Neural cell (in vitro differentiated cells): Measurements from ENCODE around the gene PIGQ. TPM values are rescaled to one million over a fixed set of nuclear protein-coding genes. Genes with fewer than 3 reads are reported as not detected.

Experiments
- H2AFZ ChIP-seq: fragments of 200-600, 300-800 bp; sonication (generic), shearing (Covaris generic); 2 replicates; pipeline ENCODE4 v1.6.0; 2014; ENCODE audit warnings: low read depth, mild to moderate bottlenecking, antibody characterized with exemption, low read length, moderate library complexity
- H3F3A ChIP-seq: fragments of 200-600 bp; shearing (Covaris generic); 2 replicates; pipeline ENCODE4 v1.6.1; 2016; ENCODE audit warnings: mild to moderate bottlenecking, moderate library complexity, mixed read lengths, antibody characterized with exemption, low read length; ENCODE audit not compliant: insufficient read depth, poor library complexity, severe bottlenecking
- H3K27ac ChIP-seq: fragments of 200-600, 300-800 bp; sonication (generic), shearing (Covaris generic); 2 replicates; pipeline ENCODE4 v1.5.1; 2014; ENCODE audit warnings: mild to moderate bottlenecking, low read length, moderate library complexity
- H3K27me3 ChIP-seq: fragments of 300-800, 200-600 bp; sonication (generic), shearing (Covaris generic); 2 replicates; pipeline ENCODE4 v1.6.0; 2014; ENCODE audit warnings: mild to moderate bottlenecking, low read depth, low read length, moderate library complexity; ENCODE audit not compliant: insufficient read depth
- H3K36me3 ChIP-seq: fragments of 300-800, 200-600 bp; sonication (generic), shearing (Covaris generic); 2 replicates; pipeline ENCODE4 v1.5.1; 2014; ENCODE audit warnings: mild to moderate bottlenecking, antibody characterized with exemption, low read length, moderate library complexity; ENCODE audit not compliant: insufficient read depth
- H3K4me2 ChIP-seq: fragments of 300-800, 200-600 bp; sonication (generic), shearing (Covaris generic); 2 replicates; pipeline ENCODE4 v1.6.0; 2014; ENCODE audit warnings: mild to moderate bottlenecking, low read length
- H3K4me3 ChIP-seq: fragments of 300-800, 200-600 bp; sonication (generic), shearing (Covaris generic); 2 replicates; pipeline ENCODE4 v1.5.1; 2014; ENCODE audit warnings: mild to moderate bottlenecking, low read length, moderate library complexity
- H3K79me2 ChIP-seq: fragments of 200-600 bp; shearing (Covaris generic); replicated peaks from 2 replicates; pipeline ENCODE4 v1.6.0; 2014; ENCODE audit warnings: mild to moderate bottlenecking, low read length, moderate library complexity; ENCODE audit not compliant: insufficient read depth
- H3K9ac ChIP-seq: fragments of 300-800, 200-600 bp; sonication (generic), shearing (Covaris generic); 2 replicates; pipeline ENCODE4 v1.6.1; 2016; ENCODE audit warnings: mild to moderate bottlenecking, low read length, mixed read lengths
- H3K9me2 ChIP-seq: fragments of 200-600 bp; shearing (Covaris generic); 2 replicates; pipeline ENCODE4 v1.6.1; 2016; ENCODE audit warnings: mild to moderate bottlenecking, low read length, mixed read lengths; ENCODE audit not compliant: insufficient read depth
- H3K9me3 ChIP-seq: fragments of 200-600, 300-800 bp; sonication (generic), shearing (Covaris generic); 2 replicates; pipeline ENCODE4 v1.6.1; 2016; ENCODE audit warnings: mild to moderate bottlenecking, mixed run types, low read length, moderate library complexity, mixed read lengths
- H4K20me1 ChIP-seq: fragments of 200-600 bp; shearing (Covaris generic); 2 replicates; pipeline ENCODE4 v1.6.1; 2016; ENCODE audit warnings: mild to moderate bottlenecking, mixed run types; ENCODE audit not compliant: insufficient read depth
- EP300 ChIP-seq: fragments of 450-650 bp; conservative IDR thresholded peaks from 2 replicates; pipeline ENCODE4 v1.6.1; 2014; ENCODE audit warnings: antibody characterized with exemption, mild to moderate bottlenecking, moderate library complexity; ENCODE audit not compliant: poor library complexity, severe bottlenecking
- EZH2 ChIP-seq: fragments of 200-600, 300-800 bp; shearing (Covaris generic), sonication (generic); IDR thresholded peaks from 2 replicates; pipeline ENCODE4 v1.6.1; 2014; ENCODE audit warnings: antibody characterized with exemption, low read length, borderline replicate concordance, mild to moderate bottlenecking; ENCODE audit not compliant: insufficient read depth, poor library complexity, severe bottlenecking
- MXI1 ChIP-seq: fragments of 450-650 bp; conservative IDR thresholded peaks from 2 replicates; pipeline ENCODE4 v1.6.1; 2014; ENCODE audit warnings: antibody characterized with exemption, mild to moderate bottlenecking; ENCODE audit not compliant: poor library complexity, severe bottlenecking
- POLR2AphosphoS5 ChIP-seq: IDR thresholded peaks from 2 replicates; pipeline ENCODE4 v1.6.1; 2012
- RAD21 ChIP-seq: fragments of 450-650 bp; conservative IDR thresholded peaks from 2 replicates; pipeline ENCODE4 v1.6.1; 2014; ENCODE audit warnings: antibody characterized with exemption, mild to moderate bottlenecking, moderate library complexity
- SMC3 ChIP-seq: fragments of 450-650 bp; conservative IDR thresholded peaks from 2 replicates; pipeline ENCODE4 v1.6.1; 2014; ENCODE audit warnings: antibody characterized with exemption, mild to moderate bottlenecking, moderate library complexity; ENCODE audit not compliant: poor library complexity
- TAF1 ChIP-seq: IDR thresholded peaks from 2 replicates; pipeline ENCODE4 v1.6.1; 2012; ENCODE audit warnings: low read depth
- polyA plus RNA-seq: library from polyadenylated mRNA; depleted of rRNA; stranded (reverse); fragments of >200 nt; gene quantifications from 2 replicates; pipeline ENCODE4 v1.2.3, GENCODE V29; 2014
- TF ChIP-seq, protein P1 (sequence below): fragments of 450-650 bp; IDR thresholded peaks from 2 replicates; pipeline ENCODE4 v1.5.1; 2014; ENCODE audit warnings: antibody characterized with exemption, mild to moderate bottlenecking, moderate library complexity; ENCODE audit not compliant: poor library complexity, severe bottlenecking
- TF ChIP-seq, protein P2 (sequence below): IDR thresholded peaks from 2 replicates; pipeline ENCODE4 v1.6.1; 2012; ENCODE audit warnings: borderline replicate concordance

Gene PIGQ
- polyA plus RNA-seq, 1 donor from 2014 or later = 69.2 TPM

DNA sequence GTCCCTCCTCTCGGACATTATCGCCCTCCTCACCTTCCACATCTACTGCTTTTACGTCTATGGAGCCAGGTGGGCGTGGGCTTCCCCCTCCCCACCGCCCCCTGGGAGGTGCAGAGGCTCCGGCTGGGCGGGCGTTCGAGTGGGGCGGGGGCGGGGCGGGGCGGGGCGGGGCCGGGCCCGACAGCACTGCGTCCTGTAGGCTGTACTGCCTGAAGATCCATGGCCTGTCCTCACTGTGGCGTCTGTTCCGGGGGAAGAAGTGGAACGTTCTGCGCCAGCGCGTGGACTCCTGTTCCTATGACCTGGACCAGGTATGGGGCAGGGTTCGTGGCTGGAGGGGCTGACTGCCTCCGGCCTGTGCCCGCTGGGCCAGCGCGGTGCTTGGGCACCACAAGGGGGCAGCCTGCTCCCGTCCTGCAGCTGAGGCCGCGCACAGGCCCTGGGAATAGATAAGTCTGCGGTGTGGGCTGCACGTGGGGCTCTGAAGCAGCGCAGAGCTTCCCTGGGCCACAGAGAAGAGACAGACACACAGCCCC is 9.2 kb downstream of the PIGQ start:
- Histone ChIP-seq H3K79me2 (no peaks in the 10 kb centered on the region), H2AFZ (no peak overlapping the region), H3K36me3 (no peaks in the 10 kb centered on the region), H3F3A (no peaks in the 10 kb centered on the region), H3K9me2 (no peaks in the 10 kb centered on the region), H3K27me3 (no peaks in the 10 kb centered on the region), H4K20me1 (no peaks in the 10 kb centered on the region), H3K4me2 (no peak overlapping the region), H3K9me3 (no peaks in the 10 kb centered on the region), H3K27ac (no peak overlapping the region), H3K4me3 (no peak overlapping the region), H3K9ac (no peak overlapping the region)
- TF ChIP-seq TAF1 = no peak
- TF ChIP-seq EP300 = no peak
- peak; percentile 14 for TF ChIP-seq RAD21
- TF ChIP-seq, protein P1, sequence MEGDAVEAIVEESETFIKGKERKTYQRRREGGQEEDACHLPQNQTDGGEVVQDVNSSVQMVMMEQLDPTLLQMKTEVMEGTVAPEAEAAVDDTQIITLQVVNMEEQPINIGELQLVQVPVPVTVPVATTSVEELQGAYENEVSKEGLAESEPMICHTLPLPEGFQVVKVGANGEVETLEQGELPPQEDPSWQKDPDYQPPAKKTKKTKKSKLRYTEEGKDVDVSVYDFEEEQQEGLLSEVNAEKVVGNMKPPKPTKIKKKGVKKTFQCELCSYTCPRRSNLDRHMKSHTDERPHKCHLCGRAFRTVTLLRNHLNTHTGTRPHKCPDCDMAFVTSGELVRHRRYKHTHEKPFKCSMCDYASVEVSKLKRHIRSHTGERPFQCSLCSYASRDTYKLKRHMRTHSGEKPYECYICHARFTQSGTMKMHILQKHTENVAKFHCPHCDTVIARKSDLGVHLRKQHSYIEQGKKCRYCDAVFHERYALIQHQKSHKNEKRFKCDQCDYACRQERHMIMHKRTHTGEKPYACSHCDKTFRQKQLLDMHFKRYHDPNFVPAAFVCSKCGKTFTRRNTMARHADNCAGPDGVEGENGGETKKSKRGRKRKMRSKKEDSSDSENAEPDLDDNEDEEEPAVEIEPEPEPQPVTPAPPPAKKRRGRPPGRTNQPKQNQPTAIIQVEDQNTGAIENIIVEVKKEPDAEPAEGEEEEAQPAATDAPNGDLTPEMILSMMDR = peak; percentile 40
- no peak for TF ChIP-seq MXI1
- no peak for TF ChIP-seq POLR2AphosphoS5
- TF ChIP-seq, protein P2, sequence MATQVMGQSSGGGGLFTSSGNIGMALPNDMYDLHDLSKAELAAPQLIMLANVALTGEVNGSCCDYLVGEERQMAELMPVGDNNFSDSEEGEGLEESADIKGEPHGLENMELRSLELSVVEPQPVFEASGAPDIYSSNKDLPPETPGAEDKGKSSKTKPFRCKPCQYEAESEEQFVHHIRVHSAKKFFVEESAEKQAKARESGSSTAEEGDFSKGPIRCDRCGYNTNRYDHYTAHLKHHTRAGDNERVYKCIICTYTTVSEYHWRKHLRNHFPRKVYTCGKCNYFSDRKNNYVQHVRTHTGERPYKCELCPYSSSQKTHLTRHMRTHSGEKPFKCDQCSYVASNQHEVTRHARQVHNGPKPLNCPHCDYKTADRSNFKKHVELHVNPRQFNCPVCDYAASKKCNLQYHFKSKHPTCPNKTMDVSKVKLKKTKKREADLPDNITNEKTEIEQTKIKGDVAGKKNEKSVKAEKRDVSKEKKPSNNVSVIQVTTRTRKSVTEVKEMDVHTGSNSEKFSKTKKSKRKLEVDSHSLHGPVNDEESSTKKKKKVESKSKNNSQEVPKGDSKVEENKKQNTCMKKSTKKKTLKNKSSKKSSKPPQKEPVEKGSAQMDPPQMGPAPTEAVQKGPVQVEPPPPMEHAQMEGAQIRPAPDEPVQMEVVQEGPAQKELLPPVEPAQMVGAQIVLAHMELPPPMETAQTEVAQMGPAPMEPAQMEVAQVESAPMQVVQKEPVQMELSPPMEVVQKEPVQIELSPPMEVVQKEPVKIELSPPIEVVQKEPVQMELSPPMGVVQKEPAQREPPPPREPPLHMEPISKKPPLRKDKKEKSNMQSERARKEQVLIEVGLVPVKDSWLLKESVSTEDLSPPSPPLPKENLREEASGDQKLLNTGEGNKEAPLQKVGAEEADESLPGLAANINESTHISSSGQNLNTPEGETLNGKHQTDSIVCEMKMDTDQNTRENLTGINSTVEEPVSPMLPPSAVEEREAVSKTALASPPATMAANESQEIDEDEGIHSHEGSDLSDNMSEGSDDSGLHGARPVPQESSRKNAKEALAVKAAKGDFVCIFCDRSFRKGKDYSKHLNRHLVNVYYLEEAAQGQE = no peak
- TF ChIP-seq SMC3 = no peak

DNA sequence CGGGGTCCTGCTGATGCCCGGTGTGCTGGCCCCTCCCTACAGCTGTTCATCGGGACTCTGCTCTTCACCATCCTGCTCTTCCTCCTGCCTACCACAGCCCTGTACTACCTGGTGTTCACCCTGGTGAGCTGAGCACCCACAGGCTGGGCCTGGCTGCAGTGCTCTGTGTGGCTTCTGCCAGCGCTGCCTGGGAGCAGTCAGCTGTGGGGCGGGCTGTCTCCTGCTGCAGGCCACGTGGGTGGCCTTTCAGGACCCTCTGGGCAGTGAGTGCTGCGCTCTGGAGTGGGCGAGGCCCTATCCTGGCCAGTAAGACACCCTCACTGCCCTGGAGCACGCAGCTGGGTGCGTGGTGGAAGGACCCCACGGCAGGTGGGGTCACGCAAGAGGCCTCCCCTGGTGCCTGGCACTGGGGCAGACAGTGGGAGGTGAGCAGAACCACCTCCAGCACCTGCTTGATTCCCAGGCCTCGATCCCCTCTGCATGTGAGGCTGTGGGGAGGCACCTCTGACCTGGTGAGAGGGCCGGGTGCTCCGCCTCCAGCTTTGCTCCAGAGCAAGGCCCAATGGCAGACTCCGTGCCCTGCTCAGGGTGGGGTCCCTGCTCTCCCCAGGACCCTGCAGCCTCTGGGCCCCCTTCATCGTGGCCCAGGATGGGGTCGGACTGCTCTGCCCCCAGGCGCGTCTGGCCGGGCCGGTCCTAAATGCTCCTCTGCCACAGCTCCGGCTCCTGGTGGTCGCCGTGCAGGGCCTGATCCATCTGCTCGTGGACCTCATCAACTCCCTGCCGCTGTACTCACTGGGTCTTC is 10.6 kb downstream of the PIGQ start:
- Histone ChIP-seq H3K36me3 (no peaks in the 10 kb centered on the region), H3K4me3 (no peak overlapping the region), H3K9me3 (no peaks in the 10 kb centered on the region), H3K9ac (no peak overlapping the region), H4K20me1 (no peaks in the 10 kb centered on the region), H3K9me2 (no peaks in the 10 kb centered on the region), H2AFZ (no peak overlapping the region), H3K79me2 (no peaks in the 10 kb centered on the region), H3F3A (no peaks in the 10 kb centered on the region), H3K27ac (no peak overlapping the region), H3K4me2 (no peak overlapping the region), H3K27me3 (no peaks in the 10 kb centered on the region)
- TF ChIP-seq EP300 = no peak
- no peak for TF ChIP-seq POLR2AphosphoS5
- no peak for TF ChIP-seq SMC3
- no peak for TF ChIP-seq MXI1
- TF ChIP-seq EZH2 = no peak
